Measurements from ENCODE around the gene PEX26.
A peak's percentile ranks its signal among the peaks of the same experiment; 100 is the strongest.
"Not testable (repeated sequence)": the region's sequence is repeated elsewhere in the genome, so short reads cannot be mapped to it uniquely, and the experiment has no call there.

PEX26 gene

DNA sequence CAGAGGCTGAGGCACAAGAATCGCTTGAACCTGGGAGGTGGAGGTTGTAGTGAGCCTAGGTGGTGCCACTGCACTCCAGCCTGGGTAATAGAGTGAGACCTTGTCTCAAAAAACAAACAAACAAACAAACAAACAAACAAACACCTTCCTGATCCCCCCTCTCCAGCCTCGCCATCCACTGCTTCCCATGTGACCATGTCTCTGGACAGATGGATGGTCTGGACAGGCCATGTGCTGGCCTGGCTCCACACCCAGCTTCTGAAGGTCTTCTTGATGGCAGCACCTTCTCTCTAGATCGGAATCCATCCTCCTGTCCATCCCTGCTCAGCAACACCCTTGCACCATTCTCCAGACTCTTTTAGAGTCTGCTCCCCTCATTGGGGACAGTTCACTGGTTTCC, 10.7 kb upstream of the PEX26 start:
- TF ChIP-seq, protein P1, sequence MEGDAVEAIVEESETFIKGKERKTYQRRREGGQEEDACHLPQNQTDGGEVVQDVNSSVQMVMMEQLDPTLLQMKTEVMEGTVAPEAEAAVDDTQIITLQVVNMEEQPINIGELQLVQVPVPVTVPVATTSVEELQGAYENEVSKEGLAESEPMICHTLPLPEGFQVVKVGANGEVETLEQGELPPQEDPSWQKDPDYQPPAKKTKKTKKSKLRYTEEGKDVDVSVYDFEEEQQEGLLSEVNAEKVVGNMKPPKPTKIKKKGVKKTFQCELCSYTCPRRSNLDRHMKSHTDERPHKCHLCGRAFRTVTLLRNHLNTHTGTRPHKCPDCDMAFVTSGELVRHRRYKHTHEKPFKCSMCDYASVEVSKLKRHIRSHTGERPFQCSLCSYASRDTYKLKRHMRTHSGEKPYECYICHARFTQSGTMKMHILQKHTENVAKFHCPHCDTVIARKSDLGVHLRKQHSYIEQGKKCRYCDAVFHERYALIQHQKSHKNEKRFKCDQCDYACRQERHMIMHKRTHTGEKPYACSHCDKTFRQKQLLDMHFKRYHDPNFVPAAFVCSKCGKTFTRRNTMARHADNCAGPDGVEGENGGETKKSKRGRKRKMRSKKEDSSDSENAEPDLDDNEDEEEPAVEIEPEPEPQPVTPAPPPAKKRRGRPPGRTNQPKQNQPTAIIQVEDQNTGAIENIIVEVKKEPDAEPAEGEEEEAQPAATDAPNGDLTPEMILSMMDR (IDR thresholded peaks at IDR 0.05; ENCODE audit: control insufficient read depth, extremely low read depth, insufficient read depth) = no peak

DNA sequence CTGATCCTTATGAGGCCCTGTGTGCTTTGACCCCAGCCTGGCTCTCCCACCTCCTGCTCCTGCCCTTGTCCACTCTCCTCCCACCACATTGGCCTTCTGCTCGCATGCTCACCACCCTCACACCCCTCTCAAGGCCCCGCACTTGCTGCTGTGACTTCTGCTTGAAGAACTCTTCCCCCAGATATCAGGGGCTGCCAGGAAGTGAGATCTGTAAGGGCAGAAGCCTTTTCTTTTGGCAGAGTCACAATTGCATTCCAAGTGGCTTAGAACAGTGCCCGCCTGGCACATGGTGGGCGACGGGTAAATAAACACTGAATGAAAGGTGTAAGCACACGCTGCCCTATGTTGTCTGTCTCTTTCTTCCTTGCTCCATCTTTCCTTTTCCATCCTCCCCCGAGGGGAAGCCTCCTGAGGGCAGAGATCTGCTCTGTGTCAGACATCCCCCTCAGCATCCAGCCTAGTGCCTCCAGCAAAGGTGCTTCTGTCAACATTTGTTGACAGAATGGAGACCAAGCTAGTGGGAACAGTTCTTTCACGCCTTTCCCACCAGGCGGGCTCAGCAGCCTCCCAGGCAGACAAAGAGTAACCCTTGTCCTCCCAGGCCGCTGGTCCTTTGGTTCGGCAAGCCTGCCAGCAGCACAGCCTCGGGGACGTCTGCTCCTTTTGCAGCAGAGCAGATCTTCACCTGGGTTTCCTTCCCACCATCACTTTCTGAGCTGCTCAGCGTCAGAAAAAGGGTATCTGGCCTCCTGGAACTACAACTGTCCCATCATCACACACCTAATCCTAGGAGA, 10.0 kb upstream of the PEX26 start:
- DNase-seq (ENCODE audit: low read depth) = no peak
- TF ChIP-seq, protein P1 (IDR thresholded peaks at IDR 0.05; ENCODE audit: control insufficient read depth, extremely low read depth, insufficient read depth) = no peak
- no peak overlapping the region for H3K4me3 ChIP-seq (ENCODE audit: low read depth, low read length)

More for the DNA sequence above, 10.7 kb upstream of the PEX26 start:
- no peak overlapping the region for H3K4me3 ChIP-seq (ENCODE audit: low read depth, low read length)
- DNase-seq (ENCODE audit: low read depth) = no peak

DNA sequence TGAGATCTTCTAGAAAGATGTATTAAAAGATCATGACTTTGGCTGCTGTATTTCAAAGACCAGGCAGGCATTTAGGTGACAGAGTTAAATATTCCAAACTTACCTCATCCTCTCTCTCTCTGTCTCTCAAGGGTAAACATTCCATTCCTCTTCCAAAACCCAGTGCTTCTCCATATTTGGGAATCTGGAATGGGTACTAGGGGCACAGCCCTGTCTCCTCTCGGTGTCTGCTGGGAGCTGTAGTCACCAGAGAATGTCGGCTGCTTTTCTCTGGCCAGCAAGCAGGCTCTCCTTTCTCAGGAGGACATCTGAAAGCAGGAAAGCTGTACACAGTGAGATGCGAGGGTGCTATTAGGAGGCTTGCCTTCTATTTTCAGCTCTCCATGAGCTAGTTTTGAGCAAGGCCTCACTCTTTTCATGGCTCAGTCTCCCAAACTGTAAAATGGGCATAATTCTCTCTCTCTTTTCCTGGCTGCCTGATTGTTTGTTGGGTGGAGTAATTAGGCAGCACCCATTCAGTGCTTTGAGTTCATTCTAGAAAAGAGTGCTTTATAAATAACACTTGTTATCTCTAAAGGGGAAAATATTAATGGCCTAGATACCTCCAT, 9.3 kb upstream of the PEX26 start:
- H3K4me3 ChIP-seq (ENCODE audit: low read depth, low read length) = no peak overlapping the region
- TF ChIP-seq, protein P1 (IDR thresholded peaks at IDR 0.05; ENCODE audit: control insufficient read depth, extremely low read depth, insufficient read depth) = no peak
- DNase-seq (ENCODE audit: low read depth) = no peak

- no peak for DNase-seq (ENCODE audit: low read depth)
- no peak overlapping the region for H3K4me3 ChIP-seq (ENCODE audit: low read depth, low read length)
- TF ChIP-seq, protein P1 (IDR thresholded peaks at IDR 0.05; ENCODE audit: control insufficient read depth, extremely low read depth, insufficient read depth) = no peak
These were observed 8.7 kb upstream of the PEX26 start for GRCh38 chr22:18069041-18069440.

GRCh38 chr22:18070041-18070440, 7.7 kb upstream of the PEX26 start:
- TF ChIP-seq, protein P1 (IDR thresholded peaks at IDR 0.05; ENCODE audit: control insufficient read depth, extremely low read depth, insufficient read depth) = no peak
- no peak overlapping the region for H3K4me3 ChIP-seq (ENCODE audit: low read depth, low read length)
- DNase-seq (ENCODE audit: low read depth) = no peak

DNA sequence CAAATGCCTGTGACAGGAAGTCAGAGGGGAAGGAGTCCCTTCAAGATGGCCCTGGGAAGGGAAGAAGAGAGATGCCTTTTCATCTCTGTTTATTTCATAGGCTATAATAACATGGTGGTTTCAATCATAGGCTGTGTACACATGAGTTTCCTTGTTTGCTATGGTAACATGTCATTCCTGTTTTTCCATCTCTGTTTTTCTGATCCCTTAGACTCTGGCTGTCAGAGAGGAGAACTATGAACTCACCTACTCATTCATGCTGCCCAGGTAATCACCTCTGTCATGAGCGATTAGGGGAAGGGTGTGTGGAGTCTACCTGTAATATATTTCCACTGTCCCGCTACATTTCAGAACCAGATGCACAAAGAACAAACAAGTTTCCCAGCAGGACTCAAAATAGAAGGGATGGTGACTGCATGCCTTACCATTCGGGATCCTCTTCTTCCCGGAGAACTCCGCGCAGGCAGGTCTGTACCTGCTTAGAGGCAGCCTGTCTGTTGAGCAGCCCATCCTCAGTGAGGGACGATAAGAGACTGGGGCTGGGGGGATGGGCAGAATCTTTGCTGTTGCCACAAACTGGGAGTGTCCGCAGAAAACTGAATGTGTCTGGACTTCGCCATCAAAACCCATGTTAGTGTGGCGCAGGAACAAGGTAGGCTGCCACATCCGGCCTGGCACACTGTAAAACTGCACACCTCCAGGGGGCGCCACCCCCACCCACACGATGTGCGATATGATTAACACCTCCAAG, 7.1 kb upstream of the PEX26 start:
- DNase-seq (ENCODE audit: low read depth) = peak; percentile 76
- TF ChIP-seq, protein P1 (IDR thresholded peaks at IDR 0.05; ENCODE audit: control insufficient read depth, extremely low read depth, insufficient read depth) = peak; percentile 38
- peak overlapping the region; percentile 31 for H3K4me3 ChIP-seq (ENCODE audit: low read depth, low read length)

GRCh38 chr22:18071307-18071967, 6.4 kb upstream of the PEX26 start:
- H3K4me3 ChIP-seq (ENCODE audit: low read depth, low read length) = peak overlapping the region; percentile 31
- DNase-seq (ENCODE audit: low read depth) = not testable (repeated sequence)

Data from LNCaP clone FGC (cell line).